Esophagus mucosa (tissue), 1 donor: ENCODE data around the gene ZFR. TPM values are rescaled to one million over a fixed set of nuclear protein-coding genes. Genes with fewer than 3 reads are reported as not detected.
"Not testable (repeated sequence)": the region's sequence is repeated elsewhere in the genome, so short reads cannot be mapped to it uniquely, and the experiment has no call there.

Experiments used
- ATAC-seq: fragments of 200-7000 bp; cut with Tn5 transposase; one replicate; pipeline ENCODE4 v1.9.1; 2020
- total RNA-seq: library from RNA; stranded (reverse); gene quantifications from one replicate; pipeline ENCODE4 v1.2.4, GENCODE V29; 2023
- donor health status: DM: yes; HTN: yes; CAD: no.

Gene ZFR
- total RNA-seq, 1 donor from 2014 or later: 32.9 TPM

- no peak for ATAC-seq
Measured at GRCh38 chr5:32406650-32407049, 37.9 kb downstream of the ZFR start.

GRCh38 chr5:32405507-32405906 is 39.0 kb downstream of the ZFR start:
- no peak for ATAC-seq

GRCh38 chr5:32403760-32404159 is 40.8 kb downstream of the ZFR start:
- no peak for ATAC-seq

- no peak for ATAC-seq
Measured at GRCh38 chr5:32400401-32400800, 44.1 kb downstream of the ZFR start.

- not testable (repeated sequence) for ATAC-seq
Measured at GRCh38 chr5:32398754-32399153, 45.8 kb downstream of the ZFR start.

- no peak for ATAC-seq
Measured at GRCh38 chr5:32394981-32395380, 49.6 kb downstream of the ZFR start.

GRCh38 chr5:32392039-32392438 is 52.5 kb downstream of the ZFR start:
- no peak for ATAC-seq

GRCh38 chr5:32390819-32391591 is 53.5 kb downstream of the ZFR start:
- ATAC-seq: peak; percentile 43

GRCh38 chr5:32388432-32389129 is 56.0 kb downstream of the ZFR start:
- ATAC-seq: no peak

GRCh38 chr5:32387841-32388240 is 56.7 kb downstream of the ZFR start:
- ATAC-seq: no peak

- ATAC-seq: no peak
Measured at GRCh38 chr5:32387211-32387610, 57.3 kb downstream of the ZFR start.

- ATAC-seq: no peak
Measured at GRCh38 chr5:32384621-32385020, 59.9 kb downstream of the ZFR start.

- ATAC-seq: no peak
Measured at GRCh38 chr5:32383586-32383985, 61.0 kb downstream of the ZFR start.

GRCh38 chr5:32383065-32383464 is 61.5 kb downstream of the ZFR start:
- ATAC-seq: no peak

- ATAC-seq: no peak
Measured at GRCh38 chr5:32379421-32379820, 65.1 kb downstream of the ZFR start.

GRCh38 chr5:32378966-32379365 is 65.6 kb downstream of the ZFR start:
- no peak for ATAC-seq

- no peak for ATAC-seq
Measured at GRCh38 chr5:32369542-32370155, 74.9 kb downstream of the ZFR start.

GRCh38 chr5:32369032-32369431 is 75.5 kb downstream of the ZFR start:
- no peak for ATAC-seq

- ATAC-seq: not testable (repeated sequence)
Measured at GRCh38 chr5:32367271-32367670, 77.3 kb downstream of the ZFR start.

GRCh38 chr5:32365623-32366022 is 78.9 kb downstream of the ZFR start:
- no peak for ATAC-seq

GRCh38 chr5:32363030-32363429 is 81.5 kb downstream of the ZFR start:
- no peak for ATAC-seq

- ATAC-seq: no peak
Measured at GRCh38 chr5:32362527-32362926, 82.0 kb downstream of the ZFR start.

- no peak for ATAC-seq
Measured at GRCh38 chr5:32360906-32361305, 83.6 kb downstream of the ZFR start.

GRCh38 chr5:32358611-32359010 is 85.9 kb downstream of the ZFR start:
- ATAC-seq: no peak
